SK-N-MC (cell line): Measurements from ENCODE around the gene AVL9.

Source experiments
- EZH2 ChIP-seq: fragments of 200-600 bp; sonication (generic); IDR thresholded peaks from one replicate; pipeline ENCODE4 v1.6.1; 2017; ENCODE audit warnings: antibody characterized with exemption
- POLR2AphosphoS5 ChIP-seq: IDR thresholded peaks from 2 replicates; pipeline ENCODE4 v1.6.1; 2012; ENCODE audit warnings: mild to moderate bottlenecking, low read depth, low read length, borderline replicate concordance

DNA sequence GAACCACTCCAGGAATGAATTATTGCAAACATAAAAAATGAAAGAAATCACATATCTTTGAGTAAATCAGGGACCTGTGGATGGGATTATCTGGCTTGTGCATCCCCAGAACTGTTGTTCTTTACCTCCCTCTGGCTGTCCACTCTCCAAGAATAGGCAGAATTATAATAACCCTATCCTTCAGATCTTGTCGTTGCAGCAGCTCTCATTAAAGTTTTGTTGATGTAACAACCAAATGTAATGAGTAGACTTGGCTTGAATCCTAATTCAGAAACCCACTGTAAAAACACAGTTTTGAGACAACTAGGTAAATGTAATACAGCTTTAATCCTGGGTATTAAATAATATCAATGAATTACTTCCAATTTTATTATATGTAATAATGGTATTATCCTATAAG is 21.3 kb upstream of the AVL9 start:
- TF ChIP-seq POLR2AphosphoS5 (no peak), EZH2 (no peak)
